Left renal cortex interstitium (tissue), 4 donors: ENCODE measurements around the gene MATN4. TPM values are rescaled to one million over a fixed set of nuclear protein-coding genes. Genes with fewer than 3 reads are reported as not detected.

Experiments
- DNase-seq, 4 donors: peaks; one replicate each; pipeline ENCODE4 v3.0.0-alpha.2; 2013; ENCODE audit warnings: low read depth in 4 of 4, low spot score in 2 of 4, missing footprints in 1 of 4
- polyA plus RNA-seq, 4 donors: library from polyadenylated mRNA; unstranded; fragments of 120-200 nt; gene quantifications; one replicate each; pipeline ENCODE4 v1.2.1, GENCODE V29; 2013; ENCODE audit not compliant: insufficient read length in 4 of 4

The MATN4 gene
- polyA plus RNA-seq, 4 donors = 0.19 to 0.52 (median 0.31) TPM

GRCh38 chr20:45257161-45257560 lies 50.9 kb downstream of the MATN4 start:
- DNase-seq = no peak

DNA sequence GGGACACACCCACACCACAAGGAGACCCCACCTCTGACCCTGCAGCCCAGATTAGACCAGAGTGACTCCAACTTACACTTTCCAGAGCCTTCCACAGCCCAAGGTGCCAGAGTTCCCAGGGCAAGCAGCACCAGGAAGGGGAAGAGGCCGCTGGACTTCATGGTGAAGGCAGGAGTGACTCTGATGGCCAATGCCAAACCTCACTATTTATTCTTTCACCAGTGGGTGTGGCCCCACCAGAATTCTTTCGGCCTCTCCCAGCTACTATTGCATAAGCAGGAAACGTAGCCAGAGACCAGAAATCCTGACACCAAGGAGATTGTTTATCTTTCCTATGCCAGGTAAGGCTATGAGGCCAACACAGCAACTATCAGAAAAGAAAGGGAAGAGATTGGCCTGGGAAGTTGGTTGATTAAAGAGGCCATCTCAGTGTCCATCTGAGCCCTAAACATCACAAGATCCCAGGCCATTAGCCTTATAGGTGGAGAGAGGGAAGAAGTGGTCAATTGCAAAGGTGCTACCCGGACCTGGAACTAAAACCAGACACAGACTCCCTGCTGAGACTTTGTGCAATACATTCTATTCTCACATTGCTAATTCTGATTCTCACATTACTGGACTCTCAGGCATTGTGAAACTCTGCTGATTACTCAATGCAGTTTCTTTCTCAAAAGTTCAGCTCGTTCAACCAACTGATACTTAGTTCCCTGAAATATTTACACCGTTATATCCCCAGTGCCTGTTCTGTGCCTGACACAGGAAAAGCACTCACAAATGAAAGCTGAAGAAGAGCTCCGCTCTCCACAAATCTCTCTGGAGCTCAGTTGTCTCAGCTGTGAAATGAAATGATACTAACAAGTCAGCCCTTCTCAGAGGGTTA lies 53.5 kb downstream of the MATN4 start, which contains the start of gene SLPI:
TSS of gene SLPI (minus strand) at position 182 of the 880 bp plus-strand sequence. CDS start at position 161, 21 bp downstream.
- DNase-seq = no peak

- no peak for DNase-seq
These were observed 54.8 kb downstream of the MATN4 start for GRCh38 chr20:45253261-45253660.

GRCh38 chr20:45251884-45252560 lies 56.1 kb downstream of the MATN4 start:
- DNase-seq = no peak

GRCh38 chr20:45248609-45249008 lies 59.5 kb downstream of the MATN4 start:
- no peak for DNase-seq

DNA sequence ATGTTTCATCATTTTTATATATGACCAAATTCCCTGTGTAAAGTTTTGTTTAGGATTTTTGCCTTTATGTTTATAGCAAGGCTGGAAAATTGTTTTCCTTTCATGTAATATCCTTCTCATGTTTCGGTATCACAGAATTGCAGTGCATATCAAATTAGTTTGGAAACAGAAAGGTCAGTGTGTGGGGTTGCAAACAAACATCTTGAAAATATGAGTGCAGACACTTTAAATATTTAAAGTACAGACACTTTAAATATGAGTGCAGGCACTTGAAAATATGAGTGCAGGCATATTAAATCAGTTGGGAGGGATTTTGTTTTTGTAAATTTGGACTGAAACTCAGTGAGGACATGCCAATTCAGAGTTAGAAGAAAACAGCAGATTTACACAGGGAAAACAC lies 60.2 kb downstream of the MATN4 start:
- no peak for DNase-seq

GRCh38 chr20:45246109-45246508 lies 62.0 kb downstream of the MATN4 start:
- no peak for DNase-seq

Other genes with a start within 250 kb of the MATN4 start
- under 1 TPM; 0.51 to 0.65 (median 0.52) TPM for gene KCNS1, start 207.2 kb downstream of the MATN4 start, polyA plus RNA-seq
- gene WFDC5, start 193.1 kb downstream of the MATN4 start, polyA plus RNA-seq = not detected
- not detected for gene WFDC12, start 183.8 kb downstream of the MATN4 start, polyA plus RNA-seq
- under 1 TPM in 1 of 4 donors, not detected in 3; 0.27 TPM for gene PI3, start 133.4 kb downstream of the MATN4 start, polyA plus RNA-seq
- not detected for gene SEMG1, start 101.3 kb downstream of the MATN4 start, polyA plus RNA-seq
- under 1 TPM in 1 of 4 donors, not detected in 3; 0.06 TPM for gene SEMG2, start 86.9 kb downstream of the MATN4 start, polyA plus RNA-seq
- under 1 TPM in 2 of 4 donors, not detected in 2; 0.38 to 0.52 TPM for gene SLPI, start 53.7 kb downstream of the MATN4 start, polyA plus RNA-seq
- not detected for gene RBPJL, start 1.5 kb downstream of the MATN4 start, polyA plus RNA-seq
- 100 to 1,000 TPM; 152 to 172 (median 165) TPM for gene SDC4, start 40.1 kb upstream of the MATN4 start, polyA plus RNA-seq
- gene SYS1, start 54.9 kb upstream of the MATN4 start, polyA plus RNA-seq = 10 to 100 TPM; 29.0 to 35.9 (median 34.5) TPM
- gene TP53TG5, start 70.0 kb upstream of the MATN4 start, polyA plus RNA-seq = 1 to 10 TPM in 2 of 4 donors, under 1 TPM in 2; 0.97 to 2.2 (median 1.5) TPM
- gene DBNDD2, start 100.0 kb upstream of the MATN4 start, polyA plus RNA-seq = 10 to 100 TPM; 21.9 to 26.2 (median 24.5) TPM
- 100 to 1,000 TPM in 2 of 4 donors, 10 to 100 TPM in 2; 91.4 to 116 (median 102) TPM for gene PIGT, start 107.8 kb upstream of the MATN4 start, polyA plus RNA-seq
- gene WFDC2, start 161.5 kb upstream of the MATN4 start, polyA plus RNA-seq = 100 to 1,000 TPM; 156 to 270 (median 212) TPM
- not detected for gene SPINT3, start 207.3 kb upstream of the MATN4 start, polyA plus RNA-seq
- gene WFDC6, start 231.2 kb upstream of the MATN4 start, polyA plus RNA-seq = not detected
- gene EPPIN, start 239.1 kb upstream of the MATN4 start, polyA plus RNA-seq = under 1 TPM; 0.08 to 0.65 (median 0.31) TPM